ENCODE data around the gene TNFSF10. TPM values are rescaled to one million over a fixed set of nuclear protein-coding genes. Genes with fewer than 3 reads are reported as not detected.

Gene TNFSF10
- 0.30 TPM in 1 of 2 replicates, not detected in the other for polyA plus RNA-seq

DNA sequence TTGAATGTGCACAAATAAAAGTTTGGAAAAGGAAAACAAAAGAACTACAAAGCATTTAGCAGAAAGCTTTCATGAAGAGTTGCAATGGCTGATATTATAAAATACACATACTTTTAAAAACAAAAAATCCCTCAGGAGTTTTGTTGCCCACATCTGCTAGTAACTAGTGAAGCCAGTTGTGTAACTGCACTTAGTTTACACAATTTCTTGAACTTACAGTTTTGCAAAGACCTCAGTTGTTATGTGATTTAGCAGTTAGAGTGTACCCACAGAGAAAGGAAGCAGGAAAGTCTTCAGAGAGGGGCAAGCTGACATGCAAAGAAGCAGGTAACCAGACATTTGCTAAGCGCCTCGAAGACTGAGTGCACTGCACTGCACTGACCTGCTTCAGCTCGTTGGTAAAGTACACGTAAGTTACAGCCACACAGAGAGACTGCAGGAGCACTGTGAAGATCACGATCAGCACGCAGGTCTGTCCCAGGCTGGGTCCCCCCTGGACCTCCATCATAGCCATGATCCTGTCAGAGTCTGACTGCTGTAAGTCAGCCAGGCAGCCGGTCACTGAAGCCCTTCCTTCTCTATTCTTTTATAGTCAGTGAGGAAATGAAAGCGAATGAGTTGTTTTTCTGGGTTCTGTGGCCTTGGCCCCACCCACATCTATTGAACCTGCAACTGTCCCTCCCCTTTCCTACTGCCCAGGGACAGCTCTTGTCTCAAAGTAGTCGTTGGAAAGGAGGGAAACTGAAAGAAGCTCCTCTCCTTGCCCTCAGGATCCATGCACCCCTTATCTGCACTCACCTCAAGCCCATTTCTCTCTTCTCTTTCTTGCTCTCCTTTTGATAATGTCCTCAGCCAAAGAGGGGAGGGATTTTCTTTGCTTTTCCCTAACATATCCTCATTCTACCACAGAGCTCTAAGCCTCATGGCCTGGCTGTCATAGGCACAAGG, at the start of gene TNFSF10:
TSS of gene TNFSF10 (minus strand) at position 560 of the 948 bp plus-strand sequence. CDS start at position 514, 46 bp downstream.

Other genes with a start within 250 kb of the TNFSF10 start
- gene GHSR, start 75.0 kb downstream of the TNFSF10 start, polyA plus RNA-seq, result not detected in 2 replicates
- 67.4 and 79.1 TPM in 2 replicates for gene NCEH1, start 187.6 kb upstream of the TNFSF10 start, polyA plus RNA-seq
- 22.4 and 27.7 TPM in 2 replicates for gene ECT2, start 227.3 kb upstream of the TNFSF10 start, polyA plus RNA-seq